IgD-negative memory B cell (primary cell): ENCODE data around the gene ODAD2. TPM values are rescaled to one million over a fixed set of nuclear protein-coding genes. Genes with fewer than 3 reads are reported as not detected.

Source experiments
- H3K27ac Mint-ChIP-seq, 3 donors: one replicate each; pipeline ENCODE4 v1.8.0; 2020 to 2022; ENCODE audit warnings: mild to moderate bottlenecking in 3 of 3, mixed read lengths in 3 of 3, moderate library complexity in 1 of 3
- H3K27me3 Mint-ChIP-seq: one replicate; pipeline ENCODE4 v1.8.0; 2021; ENCODE audit warnings: mixed read lengths
- H3K36me3 Mint-ChIP-seq: one replicate; pipeline ENCODE4 v1.8.0; 2020; ENCODE audit warnings: mild to moderate bottlenecking, mixed read lengths
- H3K4me1 Mint-ChIP-seq, 3 donors: one replicate each; pipeline ENCODE4 v1.8.0; 2020 to 2022; ENCODE audit warnings: mixed read lengths in 3 of 3, mild to moderate bottlenecking in 1 of 3
- H3K4me3 Mint-ChIP-seq, 4 donors: one replicate each; pipeline ENCODE4 v1.8.0; 2020 to 2022; ENCODE audit warnings: mild to moderate bottlenecking in 4 of 4, mixed read lengths in 4 of 4, moderate library complexity in 3 of 4
- H3K9me3 Mint-ChIP-seq, 3 donors: one replicate each; pipeline ENCODE4 v1.8.0; 2020 to 2021; ENCODE audit warnings: mixed read lengths in 3 of 3, mild to moderate bottlenecking in 1 of 3
- polyA plus RNA-seq: library from polyadenylated mRNA; unstranded; fragments of 300-500 nt; fragmentation: Illumina TruSeq; gene quantifications from one replicate; pipeline ENCODE4 v1.2.3, GENCODE V29; 2021

The ODAD2 gene
- not detected for polyA plus RNA-seq

GRCh38 chr10:27998954-27999275, at the start of gene ODAD2:
ODAD2 (minus strand) TSS chr10:27999079; CDS start chr10:27995142, 3,937 bp downstream.
- H3K27ac Mint-ChIP-seq: no peak within 1 kb of the TSS
- H3K27me3 Mint-ChIP-seq: peaks cover 21% of the 10 kb centered on the region

DNA sequence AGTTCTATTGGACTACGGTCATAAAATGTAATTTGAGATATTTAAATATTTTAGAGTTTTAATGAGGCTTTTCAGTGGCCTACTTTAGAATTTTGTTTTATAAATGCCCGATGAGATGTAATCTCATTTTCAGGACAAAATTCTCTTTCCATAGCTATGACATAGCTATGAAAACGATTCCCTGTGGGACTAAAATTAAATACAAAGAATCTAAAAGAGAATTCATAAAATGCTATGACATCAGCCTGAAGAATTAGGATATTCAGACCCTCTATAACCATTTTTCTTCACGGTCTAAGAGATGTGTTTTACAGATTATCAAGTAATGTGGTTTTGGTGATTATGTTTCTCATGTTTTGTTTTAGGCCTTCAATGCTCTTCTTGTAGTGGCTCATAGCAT, 48.2 kb upstream of the ODAD2 start:
- no peak overlapping the region for H3K27ac Mint-ChIP-seq
- H3K9me3 Mint-ChIP-seq: no peaks in the 10 kb centered on the region
- H3K4me1 Mint-ChIP-seq: no peaks in the 10 kb centered on the region
- H3K27me3 Mint-ChIP-seq: no peaks in the 10 kb centered on the region
- peaks cover 4% of the 10 kb centered on the region for H3K36me3 Mint-ChIP-seq
- H3K4me3 Mint-ChIP-seq: no peak overlapping the region

More at GRCh38 chr10:27998954-27999275, at the start of gene ODAD2:
- no peaks in the 10 kb centered on the region for H3K36me3 Mint-ChIP-seq
- peaks cover 3 to 10% (median 7%) of the 10 kb centered on the region in 3 donors for H3K4me1 Mint-ChIP-seq
- H3K4me3 Mint-ChIP-seq: peak within 1 kb of the TSS in 3 of 4 donors; percentile 80 to 90 (median 85)
- peaks cover 0 to 5% (median 0%) of the 10 kb centered on the region in 3 donors for H3K9me3 Mint-ChIP-seq

DNA sequence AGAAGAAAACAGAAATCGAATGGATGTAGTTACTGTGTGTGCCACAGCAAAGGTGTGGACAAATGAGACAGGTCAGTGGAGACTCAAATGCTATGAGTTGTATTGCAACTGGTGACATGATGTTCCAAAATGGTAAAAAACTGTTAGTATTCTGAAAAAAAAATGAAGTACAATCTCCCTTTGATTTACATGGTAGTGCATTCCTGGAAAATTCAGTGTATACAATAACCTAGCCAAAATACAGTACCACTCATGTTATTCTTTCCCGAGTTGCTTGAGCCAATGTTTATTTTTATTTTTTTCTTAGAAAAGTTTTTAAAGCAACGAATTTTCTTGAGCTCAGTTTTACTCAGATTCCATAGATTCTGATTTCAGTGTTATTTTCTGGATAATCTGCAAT, 47.7 kb upstream of the ODAD2 start:
- no peaks in the 10 kb centered on the region for H3K9me3 Mint-ChIP-seq
- H3K27ac Mint-ChIP-seq: no peak overlapping the region
- H3K27me3 Mint-ChIP-seq: no peaks in the 10 kb centered on the region
- no peak overlapping the region for H3K4me3 Mint-ChIP-seq
- H3K36me3 Mint-ChIP-seq: peaks cover 4% of the 10 kb centered on the region
- H3K4me1 Mint-ChIP-seq: no peaks in the 10 kb centered on the region

- no peaks in the 10 kb centered on the region for H3K27me3 Mint-ChIP-seq
Observed at GRCh38 chr10:28043941-28044340, 45.1 kb upstream of the ODAD2 start.

GRCh38 chr10:28036587-28036986, 37.7 kb upstream of the ODAD2 start:
- Mint-ChIP-seq H3K4me3 (no peak overlapping the region), H3K36me3 (no peaks in the 10 kb centered on the region), H3K27me3 (peaks cover 3% of the 10 kb centered on the region), H3K27ac (no peak overlapping the region), H3K9me3 (peaks cover 0 to 4% (median 0%) of the 10 kb centered on the region in 3 donors), H3K4me1 (no peaks in the 10 kb centered on the region)

More at GRCh38 chr10:28043941-28044340, 45.1 kb upstream of the ODAD2 start:
- Mint-ChIP-seq H3K4me1 (no peaks in the 10 kb centered on the region), H3K27ac (no peak overlapping the region), H3K4me3 (no peak overlapping the region), H3K36me3 (peaks cover 3% of the 10 kb centered on the region), H3K9me3 (no peaks in the 10 kb centered on the region)

DNA sequence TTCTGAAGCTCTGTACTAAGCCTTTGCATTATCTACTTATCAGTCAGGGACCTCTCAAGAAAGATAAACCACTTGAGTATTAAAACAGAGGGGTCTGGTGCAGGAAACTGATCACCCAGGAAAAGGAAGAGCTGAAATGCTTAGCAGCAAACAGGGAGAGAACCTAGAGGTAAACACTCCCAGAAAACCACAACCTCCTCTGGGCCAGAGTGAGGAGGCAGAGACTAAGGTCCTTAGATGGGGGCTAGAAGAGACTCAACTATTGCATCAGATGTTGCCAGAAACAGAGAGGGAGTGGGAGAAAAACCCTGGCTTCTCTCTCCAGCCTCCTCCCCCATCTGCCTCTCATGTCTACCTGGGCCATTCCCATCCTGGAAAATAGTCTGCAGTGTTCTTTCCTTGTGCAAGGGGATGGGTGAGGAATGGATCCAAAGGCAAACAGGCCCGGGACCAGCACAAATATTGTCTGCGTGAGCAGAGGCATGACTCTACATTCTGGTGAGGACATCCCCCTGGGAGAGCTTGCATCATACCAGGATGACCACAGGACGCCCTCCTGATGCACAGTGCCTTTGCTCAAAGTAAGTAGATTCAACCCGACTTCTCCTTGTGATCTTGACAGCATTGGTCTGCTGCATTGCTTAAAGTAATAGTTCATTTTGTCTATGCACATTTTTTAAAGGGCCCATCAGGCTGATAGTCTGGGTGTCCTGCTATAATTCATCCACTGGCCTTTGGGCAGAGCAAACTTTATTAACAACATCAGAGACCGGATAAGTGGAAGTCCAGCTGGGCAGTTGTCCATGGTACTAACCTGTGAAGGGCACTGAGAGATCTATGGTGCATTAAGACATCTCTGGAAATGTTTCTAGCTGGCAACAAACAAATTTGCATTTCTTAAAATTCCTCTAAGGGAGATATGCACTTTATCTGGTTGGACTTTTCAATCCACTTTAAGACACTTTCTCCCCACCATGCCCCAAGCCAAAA, 22.4 kb upstream of the ODAD2 start:
- Mint-ChIP-seq H3K27me3 (no peaks in the 10 kb centered on the region), H3K36me3 (no peaks in the 10 kb centered on the region), H3K4me1 (peaks cover 0 to 2% (median 0%) of the 10 kb centered on the region in 3 donors), H3K27ac (no peak overlapping the region), H3K9me3 (peaks cover 0 to 2% (median 0%) of the 10 kb centered on the region in 3 donors), H3K4me3 (no peak overlapping the region)

GRCh38 chr10:28020080-28020860, 21.4 kb upstream of the ODAD2 start:
- Mint-ChIP-seq H3K36me3 (no peaks in the 10 kb centered on the region), H3K27me3 (no peaks in the 10 kb centered on the region), H3K27ac (no peak overlapping the region), H3K4me3 (no peak overlapping the region), H3K4me1 (peaks cover 0 to 2% (median 0%) of the 10 kb centered on the region in 3 donors), H3K9me3 (peaks cover 0 to under 1% (median 0%) of the 10 kb centered on the region in 3 donors)

DNA sequence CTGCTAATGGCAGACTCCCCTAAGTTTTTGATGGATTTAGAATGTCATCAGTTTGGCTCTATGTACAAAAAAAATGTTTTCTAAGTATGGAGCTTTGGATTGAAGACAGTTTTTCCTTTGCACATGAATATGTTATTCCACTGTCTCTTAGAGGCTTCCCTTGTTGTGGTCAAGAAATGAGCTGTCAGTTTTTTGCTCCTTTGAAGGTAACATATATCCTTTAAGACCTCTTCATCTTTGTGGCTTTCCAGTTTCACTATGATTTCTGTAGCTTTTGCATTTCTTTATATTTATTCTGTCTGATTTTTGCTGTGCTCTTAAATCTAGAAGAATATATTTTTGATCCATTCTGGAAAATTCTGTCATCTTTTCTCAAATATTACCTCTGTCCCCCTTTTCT, 15.8 kb upstream of the ODAD2 start:
- no peaks in the 10 kb centered on the region for H3K4me1 Mint-ChIP-seq
- H3K4me3 Mint-ChIP-seq: no peak overlapping the region
- peaks cover 2 to 6% (median 3%) of the 10 kb centered on the region in 3 donors for H3K9me3 Mint-ChIP-seq
- H3K27me3 Mint-ChIP-seq: no peaks in the 10 kb centered on the region
- no peak overlapping the region for H3K27ac Mint-ChIP-seq
- H3K36me3 Mint-ChIP-seq: peaks cover 3% of the 10 kb centered on the region

DNA sequence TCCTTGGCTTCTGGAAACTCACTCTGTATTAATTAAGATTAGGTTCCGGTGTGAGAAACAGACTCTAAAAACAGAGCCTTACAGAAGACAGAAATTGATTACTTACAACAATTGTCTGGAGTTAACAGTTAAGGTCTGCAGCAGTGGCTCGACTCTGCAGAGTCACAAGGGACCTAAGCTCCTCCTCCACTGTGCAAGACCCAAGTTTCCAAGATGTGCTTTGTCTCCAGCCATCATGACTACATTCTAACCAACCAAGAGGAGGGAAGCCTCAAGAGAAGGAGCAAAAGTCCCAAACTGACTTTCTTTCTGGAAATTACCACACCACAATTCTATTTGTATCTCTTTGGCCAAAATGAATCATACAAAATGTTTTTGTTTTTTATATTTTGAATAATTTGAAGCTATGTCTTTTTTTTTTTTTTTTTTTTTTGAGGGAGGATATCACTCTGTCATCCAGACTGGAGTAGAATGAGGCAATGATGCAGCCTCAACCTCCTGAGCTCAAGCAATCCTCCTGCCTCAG, 14.2 kb upstream of the ODAD2 start:
- Mint-ChIP-seq H3K4me1 (no peaks in the 10 kb centered on the region), H3K4me3 (no peak overlapping the region), H3K27ac (no peak overlapping the region), H3K27me3 (no peaks in the 10 kb centered on the region), H3K36me3 (peaks cover 3% of the 10 kb centered on the region), H3K9me3 (peaks cover 2 to 6% (median 3%) of the 10 kb centered on the region in 3 donors)

GRCh38 chr10:28010821-28011220, 11.9 kb upstream of the ODAD2 start:
- Mint-ChIP-seq H3K4me1 (no peaks in the 10 kb centered on the region), H3K4me3 (no peak overlapping the region), H3K36me3 (peaks cover 3% of the 10 kb centered on the region), H3K27ac (no peak overlapping the region), H3K9me3 (peaks cover 2 to 8% (median 6%) of the 10 kb centered on the region in 3 donors), H3K27me3 (peaks cover 3% of the 10 kb centered on the region)

GRCh38 chr10:28008054-28008453, 9.2 kb upstream of the ODAD2 start:
- no peaks in the 10 kb centered on the region for H3K4me1 Mint-ChIP-seq
- peaks cover 7% of the 10 kb centered on the region for H3K27me3 Mint-ChIP-seq
- no peak overlapping the region for H3K4me3 Mint-ChIP-seq
- H3K27ac Mint-ChIP-seq: no peak overlapping the region
- no peaks in the 10 kb centered on the region for H3K36me3 Mint-ChIP-seq
- H3K9me3 Mint-ChIP-seq: peaks cover 0 to 5% (median 0%) of the 10 kb centered on the region in 3 donors

DNA sequence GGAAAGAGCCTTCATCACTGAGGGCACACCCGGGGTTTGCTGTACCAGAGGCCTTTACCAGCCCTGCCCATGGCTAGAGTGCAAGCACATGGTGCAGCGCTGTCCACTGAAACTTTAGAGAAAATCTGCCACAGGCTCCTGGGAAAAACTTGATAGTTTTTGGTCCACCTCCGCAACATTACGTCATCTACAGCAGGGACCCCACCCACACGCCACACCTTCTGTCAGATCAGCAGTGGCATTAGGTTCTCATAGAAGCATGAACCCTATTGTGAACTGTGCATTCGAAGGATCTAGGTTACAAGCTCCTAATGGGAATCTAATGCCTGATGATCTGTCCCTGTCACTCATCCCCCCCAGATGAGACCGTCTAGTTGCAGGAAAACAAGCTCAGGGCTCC, 2.5 kb upstream of the ODAD2 start:
- Mint-ChIP-seq H3K27ac (no peak overlapping the region), H3K9me3 (peaks cover 0 to 5% (median 0%) of the 10 kb centered on the region in 3 donors), H3K36me3 (no peaks in the 10 kb centered on the region), H3K4me3 (no peak overlapping the region), H3K27me3 (peaks cover 23% of the 10 kb centered on the region), H3K4me1 (peaks cover 3 to 10% (median 7%) of the 10 kb centered on the region in 3 donors)

- Mint-ChIP-seq H3K36me3 (no peaks in the 10 kb centered on the region), H3K27me3 (peaks cover 21% of the 10 kb centered on the region), H3K27ac (no peak overlapping the region), H3K4me3 (peak overlapping the region in 3 of 4 donors; percentile 80 to 88 (median 85)), H3K4me1 (peaks cover 3 to 10% (median 7%) of the 10 kb centered on the region in 3 donors), H3K9me3 (peaks cover 0 to 7% (median 0%) of the 10 kb centered on the region in 3 donors)
Observed at GRCh38 chr10:27998178-27998953, 513 bp downstream of the ODAD2 start.

- Mint-ChIP-seq H3K27me3 (peaks cover 21% of the 10 kb centered on the region), H3K9me3 (peaks cover 0 to 7% (median 0%) of the 10 kb centered on the region in 3 donors), H3K36me3 (no peaks in the 10 kb centered on the region), H3K27ac (no peak overlapping the region), H3K4me3 (peak overlapping the region in 3 of 4 donors; percentile 80 to 88 (median 85)), H3K4me1 (peaks cover 3 to 10% (median 7%) of the 10 kb centered on the region in 3 donors)
Observed at GRCh38 chr10:27997865-27998177, 1.1 kb downstream of the ODAD2 start.
